ENCODE results near the gene MPG. TPM values are rescaled to one million over a fixed set of nuclear protein-coding genes. Genes with fewer than 3 reads are reported as not detected.
"Not testable (repeated sequence)": the region's sequence is repeated elsewhere in the genome, so short reads cannot be mapped to it uniquely, and the experiment has no call there.

Gene MPG
- total RNA-seq, 1 donor from 2014 or later: 56.5 TPM

GRCh38 chr16:43294-43693 lies 34.7 kb upstream of the MPG start:
- FAIRE-seq (no peak), DNase-seq (ENCODE audit: low read depth) (no peak)
- no peak overlapping the region for H3K9ac ChIP-seq (ENCODE audit: low read length)
- Mint-ChIP-seq H3K27me3 (ENCODE audit: low read depth, unreplicated experiment) (no peaks in the 10 kb centered on the region), H3K4me1 (ENCODE audit: low read depth, unreplicated experiment) (peaks cover 3% of the 10 kb centered on the region), H3K9me3 (ENCODE audit: unreplicated experiment) (no peaks in the 10 kb centered on the region), H3K36me3 (ENCODE audit: low read depth, unreplicated experiment) (peaks cover 23% of the 10 kb centered on the region), H3K4me3 (ENCODE audit: unreplicated experiment) (no peak overlapping the region), H3K27ac (ENCODE audit: unreplicated experiment) (no peak overlapping the region)
- no peak overlapping the region for H3K4me3 ChIP-seq (ENCODE audit: insufficient read depth, low read depth, low read length)
- H3K4me1 ChIP-seq (ENCODE audit: insufficient read depth, low read length): no peaks in the 10 kb centered on the region
- TF ChIP-seq CTCF (IDR thresholded peaks at IDR 0.05; ENCODE audit: insufficient read depth, low read depth, low read length) (no peak), EZH2 (IDR thresholded peaks at IDR 0.05; ENCODE audit: insufficient read depth, low read length) (no peak)
- H3K9me3 ChIP-seq (ENCODE audit: insufficient read depth, low read depth, low read length): no peaks in the 10 kb centered on the region
- H3K27ac ChIP-seq (ENCODE audit: low read depth, low read length): no peak overlapping the region
- no peaks in the 10 kb centered on the region for H3K27me3 ChIP-seq (ENCODE audit: insufficient read depth, low read length)
- H3K79me2 ChIP-seq (ENCODE audit: insufficient read depth, low read length): no peaks in the 10 kb centered on the region
- H4K20me1 ChIP-seq (ENCODE audit: insufficient read depth, low read length): no peaks in the 10 kb centered on the region
- H2AFZ ChIP-seq (ENCODE audit: low read depth, low read length): no peak overlapping the region
- no peak overlapping the region for H3K4me2 ChIP-seq (ENCODE audit: low read length)
- H3K36me3 ChIP-seq (ENCODE audit: insufficient read depth, low read length): peaks cover 15% of the 10 kb centered on the region

GRCh38 chr16:44655-45054 lies 33.4 kb upstream of the MPG start:
- H3K79me2 ChIP-seq (ENCODE audit: insufficient read depth, low read length): no peaks in the 10 kb centered on the region
- H3K27ac ChIP-seq (ENCODE audit: low read depth, low read length): no peak overlapping the region
- no peak overlapping the region for H2AFZ ChIP-seq (ENCODE audit: low read depth, low read length)
- Mint-ChIP-seq H3K27ac (ENCODE audit: unreplicated experiment) (no peak overlapping the region), H3K27me3 (ENCODE audit: low read depth, unreplicated experiment) (no peaks in the 10 kb centered on the region), H3K9me3 (ENCODE audit: unreplicated experiment) (no peaks in the 10 kb centered on the region), H3K4me3 (ENCODE audit: unreplicated experiment) (no peak overlapping the region), H3K4me1 (ENCODE audit: low read depth, unreplicated experiment) (peaks cover 3% of the 10 kb centered on the region), H3K36me3 (ENCODE audit: low read depth, unreplicated experiment) (peaks cover 23% of the 10 kb centered on the region)
- H3K4me1 ChIP-seq (ENCODE audit: insufficient read depth, low read length): no peaks in the 10 kb centered on the region
- H3K4me2 ChIP-seq (ENCODE audit: low read length): no peak overlapping the region
- DNase-seq (ENCODE audit: low read depth) (no peak), FAIRE-seq (no peak)
- H3K36me3 ChIP-seq (ENCODE audit: insufficient read depth, low read length): peaks cover 15% of the 10 kb centered on the region
- no peaks in the 10 kb centered on the region for H4K20me1 ChIP-seq (ENCODE audit: insufficient read depth, low read length)
- no peaks in the 10 kb centered on the region for H3K9me3 ChIP-seq (ENCODE audit: insufficient read depth, low read depth, low read length)
- H3K27me3 ChIP-seq (ENCODE audit: insufficient read depth, low read length): no peaks in the 10 kb centered on the region
- TF ChIP-seq EZH2 (IDR thresholded peaks at IDR 0.05; ENCODE audit: insufficient read depth, low read length) (no peak), CTCF (IDR thresholded peaks at IDR 0.05; ENCODE audit: insufficient read depth, low read depth, low read length) (no peak)
- H3K4me3 ChIP-seq (ENCODE audit: insufficient read depth, low read depth, low read length): no peak overlapping the region
- H3K9ac ChIP-seq (ENCODE audit: low read length): no peak overlapping the region

GRCh38 chr16:45454-45853 lies 32.6 kb upstream of the MPG start:
- H3K36me3 Mint-ChIP-seq (ENCODE audit: low read depth, unreplicated experiment): peaks cover 23% of the 10 kb centered on the region
- no peak overlapping the region for H3K4me3 ChIP-seq (ENCODE audit: insufficient read depth, low read depth, low read length)
- no peaks in the 10 kb centered on the region for H3K27me3 ChIP-seq (ENCODE audit: insufficient read depth, low read length)
- no peaks in the 10 kb centered on the region for H3K4me1 ChIP-seq (ENCODE audit: insufficient read depth, low read length)
- H3K27ac Mint-ChIP-seq (ENCODE audit: unreplicated experiment): no peak overlapping the region
- no peak overlapping the region for H3K4me3 Mint-ChIP-seq (ENCODE audit: unreplicated experiment)
- H3K4me1 Mint-ChIP-seq (ENCODE audit: low read depth, unreplicated experiment): peaks cover 3% of the 10 kb centered on the region
- no peak overlapping the region for H3K9ac ChIP-seq (ENCODE audit: low read length)
- TF ChIP-seq CTCF (IDR thresholded peaks at IDR 0.05; ENCODE audit: insufficient read depth, low read depth, low read length): no peak
- no peak for TF ChIP-seq EZH2 (IDR thresholded peaks at IDR 0.05; ENCODE audit: insufficient read depth, low read length)
- H3K9me3 ChIP-seq (ENCODE audit: insufficient read depth, low read depth, low read length): no peaks in the 10 kb centered on the region
- no peak overlapping the region for H2AFZ ChIP-seq (ENCODE audit: low read depth, low read length)
- no peaks in the 10 kb centered on the region for H3K27me3 Mint-ChIP-seq (ENCODE audit: low read depth, unreplicated experiment)
- peaks cover 12% of the 10 kb centered on the region for H3K36me3 ChIP-seq (ENCODE audit: insufficient read depth, low read length)
- H3K27ac ChIP-seq (ENCODE audit: low read depth, low read length): no peak overlapping the region
- H4K20me1 ChIP-seq (ENCODE audit: insufficient read depth, low read length): no peaks in the 10 kb centered on the region
- DNase-seq (ENCODE audit: low read depth): no peak
- no peaks in the 10 kb centered on the region for H3K79me2 ChIP-seq (ENCODE audit: insufficient read depth, low read length)
- no peak overlapping the region for H3K4me2 ChIP-seq (ENCODE audit: low read length)
- no peak for FAIRE-seq
- H3K9me3 Mint-ChIP-seq (ENCODE audit: unreplicated experiment): no peaks in the 10 kb centered on the region

GRCh38 chr16:46510-46909 lies 31.5 kb upstream of the MPG start:
- peaks cover 12% of the 10 kb centered on the region for H3K36me3 ChIP-seq (ENCODE audit: insufficient read depth, low read length)
- not testable (repeated sequence) for H3K9me3 ChIP-seq (ENCODE audit: insufficient read depth, low read depth, low read length); FAIRE-seq; H2AFZ ChIP-seq (ENCODE audit: low read depth, low read length); H4K20me1 ChIP-seq (ENCODE audit: insufficient read depth, low read length); H3K27me3 ChIP-seq (ENCODE audit: insufficient read depth, low read length); H3K4me1 Mint-ChIP-seq (ENCODE audit: low read depth, unreplicated experiment); DNase-seq (ENCODE audit: low read depth); H3K27ac ChIP-seq (ENCODE audit: low read depth, low read length); H3K27me3 Mint-ChIP-seq (ENCODE audit: low read depth, unreplicated experiment); H3K9ac ChIP-seq (ENCODE audit: low read length); H3K79me2 ChIP-seq (ENCODE audit: insufficient read depth, low read length); H3K4me1 ChIP-seq (ENCODE audit: insufficient read depth, low read length); H3K4me2 ChIP-seq (ENCODE audit: low read length); H3K27ac Mint-ChIP-seq (ENCODE audit: unreplicated experiment); H3K4me3 ChIP-seq (ENCODE audit: insufficient read depth, low read depth, low read length); H3K4me3 Mint-ChIP-seq (ENCODE audit: unreplicated experiment); H3K9me3 Mint-ChIP-seq (ENCODE audit: unreplicated experiment)
- peaks cover 28% of the 10 kb centered on the region for H3K36me3 Mint-ChIP-seq (ENCODE audit: low read depth, unreplicated experiment)
